ENCODE measurements around the gene RIMS3. TPM values are rescaled to one million over a fixed set of nuclear protein-coding genes. Genes with fewer than 3 reads are reported as not detected.
A peak's percentile ranks its signal among the peaks of the same experiment; 100 is the strongest.

RIMS3 gene
- total and polyA plus RNA-seq, 2 donors from 2014 or later: 1.6 to 6.2 TPM

GRCh38 chr1:40690771-40691537 lies 25.5 kb upstream of the RIMS3 start:
- peak overlapping the region; percentile 99 for H3K27ac ChIP-seq (ENCODE audit: low read depth in 2 of 2, low read length in 2 of 2)
- H3K27me3 ChIP-seq (ENCODE audit: control insufficient read depth, insufficient read depth, low read length): no peaks in the 10 kb centered on the region
- H3K36me3 ChIP-seq (ENCODE audit: control insufficient read depth in 2 of 3, insufficient read depth in 3 of 3, low read length in 3 of 3): no peaks in the 10 kb centered on the region
- intact Hi-C loops (cut with DNase I): no loop called here
- FAIRE-seq (no peak), DNase-seq (peak in 1 of 5 donors; percentile 13)
- H3K9ac ChIP-seq (ENCODE audit: low read length in 3 of 3): peak overlapping the region; percentile 58 to 89 (median 88)
- no peaks in the 10 kb centered on the region for H3K9me3 ChIP-seq (ENCODE audit: control insufficient read depth in 2 of 3, insufficient read depth in 1 of 3, low read length in 3 of 3)
- H3K4me1 ChIP-seq (ENCODE audit: control insufficient read depth in 2 of 3, insufficient read depth in 2 of 3, low read depth in 1 of 3, low read length in 3 of 3): peaks cover 3 to 16% (median 8%) of the 10 kb centered on the region in 3 donors
- H3K4me3 ChIP-seq (ENCODE audit: low read length in 3 of 3): peak overlapping the region; percentile 85 to 90 (median 88)
- TF ChIP-seq CTCF (IDR thresholded peaks at IDR 0.05; ENCODE audit: borderline replicate concordance, extremely low read depth, insufficient read depth): no peak

- intact Hi-C loops (cut with DNase I): no loop called here
- Histone ChIP-seq H3K4me1 (ENCODE audit: control insufficient read depth in 2 of 3, insufficient read depth in 2 of 3, low read depth in 1 of 3, low read length in 3 of 3) (peaks cover 3 to 16% (median 8%) of the 10 kb centered on the region in 3 donors), H3K9ac (ENCODE audit: low read length in 3 of 3) (no peak overlapping the region), H3K4me3 (ENCODE audit: low read length in 3 of 3) (no peak overlapping the region), H3K27ac (ENCODE audit: low read depth in 2 of 2, low read length in 2 of 2) (no peak overlapping the region), H3K9me3 (ENCODE audit: control insufficient read depth in 2 of 3, insufficient read depth in 1 of 3, low read length in 3 of 3) (no peaks in the 10 kb centered on the region), H3K36me3 (ENCODE audit: control insufficient read depth in 2 of 3, insufficient read depth in 3 of 3, low read length in 3 of 3) (no peaks in the 10 kb centered on the region), H3K27me3 (ENCODE audit: control insufficient read depth, insufficient read depth, low read length) (no peaks in the 10 kb centered on the region)
- no peak for TF ChIP-seq CTCF (IDR thresholded peaks at IDR 0.05; ENCODE audit: borderline replicate concordance, extremely low read depth, insufficient read depth)
- DNase-seq (no peak), FAIRE-seq (no peak)
Measured at GRCh38 chr1:40689737-40690136, 24.3 kb upstream of the RIMS3 start.

- Histone ChIP-seq H3K27me3 (ENCODE audit: control insufficient read depth, insufficient read depth, low read length) (no peaks in the 10 kb centered on the region), H3K4me1 (ENCODE audit: control insufficient read depth in 2 of 3, insufficient read depth in 2 of 3, low read depth in 1 of 3, low read length in 3 of 3) (peaks cover 0 to 5% (median 3%) of the 10 kb centered on the region in 3 donors), H3K4me3 (ENCODE audit: low read length in 3 of 3) (no peak overlapping the region), H3K9ac (ENCODE audit: low read length in 3 of 3) (no peak overlapping the region), H3K9me3 (ENCODE audit: control insufficient read depth in 2 of 3, insufficient read depth in 1 of 3, low read length in 3 of 3) (no peaks in the 10 kb centered on the region), H3K36me3 (ENCODE audit: control insufficient read depth in 2 of 3, insufficient read depth in 3 of 3, low read length in 3 of 3) (no peaks in the 10 kb centered on the region), H3K27ac (ENCODE audit: low read depth in 2 of 2, low read length in 2 of 2) (no peak overlapping the region)
- DNase-seq (no peak), FAIRE-seq (no peak)
- TF ChIP-seq CTCF (IDR thresholded peaks at IDR 0.05; ENCODE audit: borderline replicate concordance, extremely low read depth, insufficient read depth): no peak
- intact Hi-C loops (cut with DNase I): no loop called here
Measured at GRCh38 chr1:40687661-40688060, 22.2 kb upstream of the RIMS3 start.
